Endodermal cell (in vitro differentiated cells): ENCODE data around the gene ZNF888. TPM values are rescaled to one million over a fixed set of nuclear protein-coding genes. Genes with fewer than 3 reads are reported as not detected.

Experiments used
- DNase-seq: peaks from one replicate; pipeline ENCODE4 v3.0.0-alpha.2; 2017
- H3K27ac ChIP-seq: 2 replicates; pipeline ENCODE4 v1.5.1; 2013; ENCODE audit warnings: mild to moderate bottlenecking, low read depth, low read length, moderate library complexity
- H3K27me3 ChIP-seq: 2 replicates; pipeline ENCODE4 v1.6.1; 2013; ENCODE audit warnings: mild to moderate bottlenecking, low read length, moderate library complexity; ENCODE audit not compliant: insufficient read depth, control insufficient read depth, poor library complexity, severe bottlenecking
- H3K36me3 ChIP-seq: 2 replicates; pipeline ENCODE4 v1.7.0; 2013; ENCODE audit warnings: mild to moderate bottlenecking, low read length, moderate library complexity; ENCODE audit not compliant: control insufficient read depth, insufficient read depth
- H3K4me1 ChIP-seq: one replicate; pipeline ENCODE4 v1.7.0; 2013; ENCODE audit warnings: low read length; ENCODE audit not compliant: control insufficient read depth, insufficient read depth
- H3K4me3 ChIP-seq: 2 replicates; pipeline ENCODE4 v1.5.1; 2013; ENCODE audit warnings: mild to moderate bottlenecking, low read length, moderate library complexity
- H3K9ac ChIP-seq: 2 replicates; pipeline ENCODE4 v1.6.1; 2013; ENCODE audit warnings: mild to moderate bottlenecking, low read length, moderate library complexity; ENCODE audit not compliant: poor library complexity, severe bottlenecking; ENCODE audit errors: extremely low read depth
- H3K9me3 ChIP-seq: 2 replicates; pipeline ENCODE4 v1.6.1; 2013; ENCODE audit warnings: mild to moderate bottlenecking, low read length, moderate library complexity; ENCODE audit not compliant: control insufficient read depth
- H3K27ac Mint-ChIP-seq: 2 replicates; pipeline ENCODE4 v1.8.0; 2020; ENCODE audit warnings: mixed read lengths
- H3K27me3 Mint-ChIP-seq: 2 replicates; pipeline ENCODE4 v1.8.0; 2021; ENCODE audit warnings: mild to moderate bottlenecking, mixed read lengths; ENCODE audit not compliant: insufficient read depth
- H3K36me3 Mint-ChIP-seq: 2 replicates; pipeline ENCODE4 v1.8.0; 2020; ENCODE audit warnings: low read depth, mixed read lengths
- H3K4me1 Mint-ChIP-seq: 2 replicates; pipeline ENCODE4 v1.8.0; 2020; ENCODE audit warnings: mixed read lengths
- H3K4me3 Mint-ChIP-seq: 2 replicates; pipeline ENCODE4 v1.8.0; 2020; ENCODE audit warnings: mild to moderate bottlenecking, moderate library complexity, mixed read lengths
- H3K9me3 Mint-ChIP-seq: 2 replicates; pipeline ENCODE4 v1.8.0; 2020; ENCODE audit warnings: mild to moderate bottlenecking, mixed read lengths
- WGBS, 2 experiments: methylation state at CpG; one replicate each; pipeline versions ENCODE4 v1.1.5 to v1.1.7; 2013; ENCODE audit warnings: missing lambda C conversion rate in 2 of 2, mixed read lengths in 1 of 2; ENCODE audit not compliant: insufficient coverage in 1 of 2, insufficient read length in 1 of 2; 5-methylcytosine and 5-hydroxymethylcytosine counted together
- total RNA-seq, 2 donors: library from RNA; stranded (reverse); fragmentation: NEBNext Ultra II Directional in 1 of 2; extraction: Animal tissue kit (Norgen Biotek cat#: 25700) in 1 of 2; gene quantifications; 2 replicates in 1 of 2; 3 replicates in 1 of 2; pipeline ENCODE4 v1.2.1, GENCODE V29; 2021
- TF ChIP-seq, protein P1 (sequence below): fragments of 200-600 bp; sonication (generic); conservative IDR thresholded peaks from 2 replicates; pipeline ENCODE4 v1.5.0; 2021; ENCODE audit warnings: antibody characterized with exemption, mild to moderate bottlenecking

Gene ZNF888
- total RNA-seq, 2 donors from 2014 or later: 13.4 to 19.6 TPM

DNA sequence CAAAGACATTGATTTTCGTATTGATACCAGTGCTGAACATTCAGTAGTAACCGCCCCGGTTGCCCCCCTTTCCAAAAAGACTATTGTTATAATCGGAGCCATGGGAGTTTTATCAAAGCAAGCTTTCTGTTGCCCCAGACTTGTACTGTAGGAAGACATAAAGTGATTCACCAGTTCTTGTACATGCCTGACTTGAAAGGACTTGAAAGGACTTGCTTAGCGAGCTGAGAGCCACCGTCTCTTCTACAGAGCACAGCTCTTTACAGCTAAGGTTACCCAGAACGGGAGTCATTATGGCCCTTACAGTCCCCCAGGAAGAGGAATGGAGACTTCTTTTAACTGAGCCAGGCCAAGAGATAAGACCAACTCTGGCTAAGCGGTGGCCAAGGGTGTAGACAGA is 34.4 kb upstream of the ZNF888 start:
- H3K9ac ChIP-seq: no peak overlapping the region
- Mint-ChIP-seq H3K4me3 (no peak overlapping the region), H3K9me3 (peaks cover 80% of the 10 kb centered on the region), H3K27ac (no peak overlapping the region), H3K36me3 (peaks cover 82% of the 10 kb centered on the region), H3K27me3 (no peaks in the 10 kb centered on the region), H3K4me1 (peaks cover 6% of the 10 kb centered on the region)
- WGBS, 2 experiments: 92 to 96% methylated on average over 8 of the region's 8 CpGs
- H3K4me1 ChIP-seq: no peaks in the 10 kb centered on the region
- no peaks in the 10 kb centered on the region for H3K27me3 ChIP-seq
- no peak for DNase-seq
- H3K4me3 ChIP-seq: peak overlapping the region; percentile 88
- TF ChIP-seq, protein P1, sequence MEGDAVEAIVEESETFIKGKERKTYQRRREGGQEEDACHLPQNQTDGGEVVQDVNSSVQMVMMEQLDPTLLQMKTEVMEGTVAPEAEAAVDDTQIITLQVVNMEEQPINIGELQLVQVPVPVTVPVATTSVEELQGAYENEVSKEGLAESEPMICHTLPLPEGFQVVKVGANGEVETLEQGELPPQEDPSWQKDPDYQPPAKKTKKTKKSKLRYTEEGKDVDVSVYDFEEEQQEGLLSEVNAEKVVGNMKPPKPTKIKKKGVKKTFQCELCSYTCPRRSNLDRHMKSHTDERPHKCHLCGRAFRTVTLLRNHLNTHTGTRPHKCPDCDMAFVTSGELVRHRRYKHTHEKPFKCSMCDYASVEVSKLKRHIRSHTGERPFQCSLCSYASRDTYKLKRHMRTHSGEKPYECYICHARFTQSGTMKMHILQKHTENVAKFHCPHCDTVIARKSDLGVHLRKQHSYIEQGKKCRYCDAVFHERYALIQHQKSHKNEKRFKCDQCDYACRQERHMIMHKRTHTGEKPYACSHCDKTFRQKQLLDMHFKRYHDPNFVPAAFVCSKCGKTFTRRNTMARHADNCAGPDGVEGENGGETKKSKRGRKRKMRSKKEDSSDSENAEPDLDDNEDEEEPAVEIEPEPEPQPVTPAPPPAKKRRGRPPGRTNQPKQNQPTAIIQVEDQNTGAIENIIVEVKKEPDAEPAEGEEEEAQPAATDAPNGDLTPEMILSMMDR: no peak
- H3K36me3 ChIP-seq: peaks cover 82% of the 10 kb centered on the region
- peaks cover 89% of the 10 kb centered on the region for H3K9me3 ChIP-seq
- H3K27ac ChIP-seq: no peak overlapping the region

DNA sequence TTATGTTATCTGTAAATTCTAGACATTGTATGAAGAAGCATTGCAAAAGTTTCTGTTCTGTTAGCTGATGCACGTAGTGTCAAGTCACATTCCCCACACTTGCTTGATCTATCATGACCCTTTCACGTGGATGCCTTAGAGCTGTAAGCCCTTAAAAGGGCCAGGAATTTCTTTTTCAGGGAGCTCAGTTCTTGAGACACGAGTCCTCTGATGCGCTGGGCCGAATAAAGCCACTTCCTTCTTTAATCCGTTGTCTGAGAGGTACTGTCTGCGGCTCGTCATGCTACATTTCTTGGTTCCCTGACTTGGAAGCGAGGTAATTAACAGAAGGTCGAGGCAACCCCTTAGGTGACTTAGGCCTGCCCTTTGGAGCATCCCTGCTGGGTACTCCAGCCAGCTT is 33.7 kb upstream of the ZNF888 start:
- Histone ChIP-seq H3K4me3 (peak overlapping the region; percentile 88), H3K9me3 (peaks cover 95% of the 10 kb centered on the region), H3K9ac (no peak overlapping the region), H3K36me3 (peaks cover 89% of the 10 kb centered on the region), H3K4me1 (no peaks in the 10 kb centered on the region), H3K27me3 (no peaks in the 10 kb centered on the region), H3K27ac (no peak overlapping the region)
- H3K4me3 Mint-ChIP-seq: no peak overlapping the region
- TF ChIP-seq, protein P1: no peak
- no peak for DNase-seq
- no peaks in the 10 kb centered on the region for H3K27me3 Mint-ChIP-seq
- H3K36me3 Mint-ChIP-seq: peaks cover 89% of the 10 kb centered on the region
- H3K9me3 Mint-ChIP-seq: peaks cover 87% of the 10 kb centered on the region
- peaks cover 6% of the 10 kb centered on the region for H3K4me1 Mint-ChIP-seq
- WGBS, 2 experiments: 95 to 96% methylated on average over 8 to 10 of the region's 10 CpGs
- no peak overlapping the region for H3K27ac Mint-ChIP-seq

DNA sequence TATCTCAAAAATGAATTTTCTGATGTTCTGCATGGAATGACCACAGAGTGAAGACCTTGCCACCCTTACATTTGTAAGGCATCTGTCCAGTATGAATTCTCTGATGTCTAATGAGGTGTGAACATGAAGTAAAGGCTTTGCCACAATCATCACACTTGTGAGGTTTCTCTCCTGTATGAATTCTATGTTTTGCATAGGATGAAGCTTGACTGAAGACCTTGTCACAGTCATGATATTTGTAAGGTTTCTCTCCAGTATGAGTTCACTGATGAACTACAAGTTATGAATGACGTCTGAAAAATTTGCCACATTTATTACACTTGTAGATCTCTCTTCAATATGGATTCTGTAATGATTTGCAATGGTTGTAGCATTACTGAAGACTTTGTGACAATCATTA is 26.2 kb upstream of the ZNF888 start:
- no peaks in the 10 kb centered on the region for H3K27me3 Mint-ChIP-seq
- H3K4me1 Mint-ChIP-seq: peaks cover 10% of the 10 kb centered on the region
- H3K9me3 ChIP-seq: peaks cover 81% of the 10 kb centered on the region

More for the DNA sequence above, 26.2 kb upstream of the ZNF888 start:
- Histone ChIP-seq H3K36me3 (peaks cover 59% of the 10 kb centered on the region), H3K4me3 (peak overlapping the region; percentile 70), H3K27me3 (no peaks in the 10 kb centered on the region), H3K4me1 (no peaks in the 10 kb centered on the region), H3K9ac (no peak overlapping the region), H3K27ac (no peak overlapping the region)
- TF ChIP-seq, protein P1: no peak
- Mint-ChIP-seq H3K36me3 (peaks cover 59% of the 10 kb centered on the region), H3K9me3 (peaks cover 78% of the 10 kb centered on the region), H3K27ac (no peak overlapping the region), H3K4me3 (no peak overlapping the region)
- WGBS, 2 experiments: 100% methylated on average over 1 of the region's 1 CpG; no CpG with 5 or more reads in 1 of the 2 experiments
- DNase-seq: no peak
